Mesenchymal stem cell (in vitro differentiated cells and primary cell): ENCODE results near the gene TIMM22.

Experiments used
- DNase-seq: peaks from one replicate; pipeline ENCODE4 v3.0.0-alpha.2; 2013
- H2AFZ ChIP-seq: one replicate; pipeline ENCODE4 v1.6.1; 2013; ENCODE audit warnings: low read depth, mild to moderate bottlenecking, control low read depth, inconsistent platforms, low read length, moderate library complexity
- H2AK5ac ChIP-seq: 2 replicates; pipeline ENCODE4 v1.6.1; 2013; ENCODE audit warnings: low read length, moderate library complexity, mild to moderate bottlenecking, inconsistent platforms; ENCODE audit not compliant: severe bottlenecking
- H2BK120ac ChIP-seq: one replicate; pipeline ENCODE4 v1.6.1; 2013; ENCODE audit warnings: low read depth, mild to moderate bottlenecking, inconsistent platforms, low read length, moderate library complexity
- H2BK12ac ChIP-seq, 2 experiments: one replicate each; pipeline ENCODE4 v1.6.1; 2013; ENCODE audit warnings: inconsistent platforms in 2 of 2, low read length in 2 of 2, mild to moderate bottlenecking in 2 of 2, moderate library complexity in 2 of 2, control low read depth in 1 of 2
- H2BK15ac ChIP-seq: one replicate; pipeline ENCODE4 v1.6.1; 2013; ENCODE audit warnings: mild to moderate bottlenecking, low read depth, inconsistent platforms; ENCODE audit not compliant: poor library complexity, severe bottlenecking
- H2BK5ac ChIP-seq: 2 replicates; pipeline ENCODE4 v1.6.1; 2013; ENCODE audit warnings: low read depth, mild to moderate bottlenecking, low read length, control low read depth, inconsistent platforms; ENCODE audit not compliant: poor library complexity, severe bottlenecking
- H3K14ac ChIP-seq, 2 experiments: one replicate each; pipeline ENCODE4 v1.6.1; 2013; ENCODE audit warnings: inconsistent platforms in 2 of 2, low read length in 2 of 2, control low read depth in 1 of 2, mild to moderate bottlenecking in 1 of 2, moderate library complexity in 1 of 2
- H3K18ac ChIP-seq, 2 experiments: one replicate each; pipeline ENCODE4 v1.6.1; 2013; ENCODE audit warnings: inconsistent platforms in 2 of 2, low read length in 2 of 2, control low read depth in 1 of 2, low read depth in 1 of 2, mild to moderate bottlenecking in 1 of 2
- H3K23ac ChIP-seq, 2 experiments: one replicate each; pipeline ENCODE4 v1.6.1; 2013; ENCODE audit warnings: inconsistent platforms in 2 of 2, low read length in 2 of 2, mild to moderate bottlenecking in 2 of 2, moderate library complexity in 2 of 2, control low read depth in 1 of 2
- H3K27ac ChIP-seq: 2 replicates; pipeline ENCODE4 v1.5.1; 2013; ENCODE audit warnings: mild to moderate bottlenecking, moderate library complexity, low read length, control low read depth, inconsistent platforms; ENCODE audit not compliant: poor library complexity, severe bottlenecking
- H3K27me3 ChIP-seq, 2 experiments: 2 replicates each; pipeline versions ENCODE4 v1.6.1 to v1.7.0; 2013; ENCODE audit warnings: low read length in 2 of 2, mild to moderate bottlenecking in 2 of 2, moderate library complexity in 2 of 2, control low read depth in 1 of 2, inconsistent platforms in 1 of 2; ENCODE audit not compliant: control insufficient read depth in 1 of 2, insufficient read depth in 1 of 2
- H3K36me3 ChIP-seq, 2 experiments: 2 replicates each; pipeline versions ENCODE4 v1.6.1 to v1.7.0; 2013; ENCODE audit warnings: low read length in 2 of 2, control low read depth in 1 of 2, inconsistent platforms in 1 of 2, low read depth in 1 of 2, mild to moderate bottlenecking in 1 of 2; ENCODE audit not compliant: insufficient read depth in 2 of 2, control insufficient read depth in 1 of 2
- H3K4ac ChIP-seq, 2 experiments: one replicate each; pipeline ENCODE4 v1.6.1; 2013; ENCODE audit warnings: inconsistent platforms in 2 of 2, low read length in 2 of 2, mild to moderate bottlenecking in 2 of 2, moderate library complexity in 2 of 2, control low read depth in 1 of 2, low read depth in 1 of 2
- H3K4me1 ChIP-seq: 2 replicates; pipeline ENCODE4 v1.6.1; 2013; ENCODE audit warnings: low read depth, low read length, control low read depth; ENCODE audit not compliant: control insufficient read depth, insufficient read depth
- H3K4me2 ChIP-seq: 2 replicates; pipeline ENCODE4 v1.6.1; 2013; ENCODE audit warnings: low read length, mild to moderate bottlenecking, inconsistent platforms; ENCODE audit not compliant: poor library complexity, severe bottlenecking
- H3K4me3 ChIP-seq, 2 experiments: 2 replicates each; pipeline versions ENCODE4 v1.5.1 to v1.7.0; 2013; ENCODE audit warnings: low read length in 2 of 2, mild to moderate bottlenecking in 2 of 2, control low read depth in 1 of 2, low read depth in 1 of 2; ENCODE audit not compliant: insufficient read depth in 1 of 2
- H3K79me1 ChIP-seq: replicated peaks from 2 replicates; pipeline ENCODE4 v1.6.1; 2013; ENCODE audit warnings: mild to moderate bottlenecking, control low read depth, low read length, inconsistent platforms; ENCODE audit not compliant: poor library complexity, severe bottlenecking
- H3K9ac ChIP-seq: 2 replicates; pipeline ENCODE4 v1.7.0; 2013; ENCODE audit warnings: mild to moderate bottlenecking, low read length, moderate library complexity
- H3K9me3 ChIP-seq: 2 replicates; pipeline ENCODE4 v1.7.0; 2013; ENCODE audit warnings: mild to moderate bottlenecking, low read length; ENCODE audit not compliant: control insufficient read depth
- H4K8ac ChIP-seq: one replicate; pipeline ENCODE4 v1.6.1; 2013; ENCODE audit warnings: inconsistent platforms, mild to moderate bottlenecking, low read length, moderate library complexity
- H4K91ac ChIP-seq: one replicate; pipeline ENCODE4 v1.6.1; 2013; ENCODE audit warnings: mild to moderate bottlenecking, low read length, inconsistent platforms
- WGBS: methylation state at CpG from one replicate; pipeline ENCODE4 v1.1.7; 2013; ENCODE audit warnings: mixed read lengths; 5-methylcytosine and 5-hydroxymethylcytosine counted together

TIMM22 gene

DNA sequence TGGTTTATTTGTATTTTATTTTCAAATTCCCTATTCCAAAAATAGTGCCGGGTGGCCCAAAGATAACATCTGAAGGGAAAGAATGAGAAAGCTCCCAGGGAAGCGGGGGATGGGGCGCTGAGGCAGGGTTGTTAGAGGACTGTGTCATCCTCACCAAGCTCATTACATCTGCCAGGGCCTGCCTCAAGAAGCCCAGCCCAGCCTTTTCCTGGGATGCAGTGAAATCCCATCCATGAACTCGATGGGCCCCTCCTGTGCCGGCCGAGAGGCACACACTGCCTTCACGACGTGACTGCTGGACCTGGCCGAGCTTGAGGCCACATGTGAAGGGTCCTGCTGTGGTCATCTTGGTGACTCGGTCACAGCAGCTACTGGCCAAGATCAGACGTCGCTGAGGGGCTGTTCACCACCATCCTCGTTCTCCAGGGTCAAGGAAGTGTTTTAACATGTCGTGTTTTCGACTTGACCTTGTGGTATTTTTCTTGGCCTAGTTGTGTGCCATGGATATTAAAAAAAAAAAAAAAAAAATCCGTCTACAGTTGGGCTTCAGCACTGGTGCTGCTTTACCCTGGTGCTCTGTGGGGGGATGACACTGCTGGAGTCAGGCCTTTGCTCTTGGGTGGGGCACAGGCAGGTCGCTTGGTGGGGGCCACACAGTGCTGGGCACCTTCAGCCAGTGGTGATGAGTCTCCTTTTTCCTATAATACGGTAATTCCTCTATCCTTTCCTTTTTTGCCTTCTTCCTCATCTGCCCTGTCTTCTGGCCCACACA lies 4.9 kb downstream of the TIMM22 start:
- Histone ChIP-seq H3K9ac (peak overlapping the region; percentile 71), H3K27ac (peak overlapping the region; percentile 71)
- WGBS, result 72% methylated on average over 17 of the region's 18 CpGs

DNA sequence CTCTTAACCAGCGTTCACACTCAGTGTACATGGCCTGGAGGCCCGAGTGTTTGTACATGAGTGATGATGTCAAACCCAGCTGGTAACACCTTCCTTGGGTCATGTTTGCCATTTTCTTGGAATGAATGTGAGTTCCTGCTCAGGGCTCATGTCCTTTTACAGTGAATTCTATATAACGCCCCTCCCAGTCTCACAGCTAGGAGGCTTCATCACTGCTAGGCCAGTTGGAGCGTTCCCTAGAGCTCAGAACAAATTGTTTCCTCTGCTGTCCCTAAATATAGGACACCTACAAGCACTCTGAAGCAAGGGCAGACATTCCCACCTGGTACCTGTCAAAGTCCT lies 5.5 kb downstream of the TIMM22 start:
- Histone ChIP-seq H2BK120ac (peak overlapping the region; percentile 64), H3K9me3 (no peaks in the 10 kb centered on the region)

More for the DNA sequence above, 4.9 kb downstream of the TIMM22 start:
- Histone ChIP-seq H2BK15ac (no peak overlapping the region), H4K91ac (peak overlapping the region; percentile 88), H3K4me2 (no peak overlapping the region), H3K27me3 (no peaks in the 10 kb centered on the region), H4K8ac (peak overlapping the region; percentile 91), H2BK120ac (peak overlapping the region; percentile 64), H3K4me1 (peaks cover 40% of the 10 kb centered on the region), H3K4me3 (no peak overlapping the region), H3K9me3 (no peaks in the 10 kb centered on the region), H3K36me3 (peaks cover 64 to 74% of the 10 kb centered on the region in 2 experiments), H3K18ac (peak overlapping the region; percentile 73 to 76), H2AFZ (no peak overlapping the region), H2BK5ac (no peak overlapping the region), H3K4ac (peak overlapping the region; percentile 29 to 66), H2BK12ac (peak overlapping the region; percentile 49 to 59), H3K23ac (no peak overlapping the region), H3K14ac (peak overlapping the region in 1 of 2 experiments; percentile 45), H3K79me1 (peaks cover 15% of the 10 kb centered on the region), H2AK5ac (peak overlapping the region; percentile 84)
- peak; percentile 79 for DNase-seq

DNA sequence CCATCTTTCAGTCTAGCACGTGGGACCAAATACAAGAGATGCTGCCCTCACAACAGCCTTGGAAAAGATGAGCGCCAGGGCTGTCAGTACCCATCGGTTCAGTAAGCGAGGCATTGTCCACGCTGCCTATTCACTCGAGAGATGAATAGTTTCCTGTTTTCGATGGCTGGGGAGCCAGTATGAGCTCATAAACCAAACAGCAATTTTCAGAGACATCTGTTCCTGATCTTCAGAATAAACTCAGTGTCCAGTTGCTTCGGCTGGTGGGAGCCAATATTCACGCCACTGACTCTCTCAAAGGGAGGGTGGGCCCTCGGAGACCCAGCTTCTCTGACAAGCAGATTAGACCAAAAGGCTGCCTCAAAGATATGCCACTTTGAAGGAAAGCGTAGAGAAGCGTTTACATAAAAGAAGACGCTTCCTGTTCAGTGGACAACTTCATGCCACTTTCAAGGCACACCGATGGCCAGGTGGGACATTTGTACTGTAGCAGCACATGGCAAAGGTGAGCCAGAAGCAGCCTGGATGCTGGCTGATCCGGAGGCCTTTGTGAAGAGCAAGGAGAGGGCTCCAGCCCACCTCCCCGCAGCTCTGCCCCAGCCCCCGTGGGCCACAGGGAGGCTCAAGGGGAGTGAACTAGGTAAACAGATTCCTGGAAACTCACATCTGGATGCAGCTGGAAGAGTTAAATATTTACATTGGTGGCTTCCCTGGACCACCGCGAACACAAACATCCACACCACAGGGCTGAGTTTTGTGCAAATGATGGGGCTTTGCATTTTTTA lies 6.0 kb downstream of the TIMM22 start:
- Histone ChIP-seq H3K36me3 (peaks cover 75 to 82% of the 10 kb centered on the region in 2 experiments), H3K9me3 (no peaks in the 10 kb centered on the region), H3K9ac (peak overlapping the region; percentile 71), H2BK12ac (peak overlapping the region in 1 of 2 experiments; percentile 38), H2AK5ac (peak overlapping the region; percentile 5), H3K14ac (no peak overlapping the region), H4K8ac (peak overlapping the region; percentile 46), H2BK15ac (peak overlapping the region; percentile 6), H3K79me1 (peaks cover 18% of the 10 kb centered on the region), H3K27ac (peak overlapping the region; percentile 71), H2BK5ac (no peak overlapping the region), H3K23ac (no peak overlapping the region), H2AFZ (no peak overlapping the region), H3K4me2 (no peak overlapping the region), H4K91ac (no peak overlapping the region), H3K18ac (peak overlapping the region; percentile 73 to 76), H3K27me3 (no peaks in the 10 kb centered on the region), H2BK120ac (peak overlapping the region; percentile 64), H3K4ac (peak overlapping the region; percentile 9 to 21), H3K4me3 (peak overlapping the region in 1 of 2 experiments; percentile 42), H3K4me1 (peaks cover 40% of the 10 kb centered on the region)
- 55% methylated on average over 17 of the region's 19 CpGs for WGBS
- DNase-seq, result peak; percentile 73

More for the DNA sequence above, 5.5 kb downstream of the TIMM22 start:
- 86% methylated on average over 4 of the region's 4 CpGs for WGBS
- H3K79me1 ChIP-seq, result peaks cover 15% of the 10 kb centered on the region
- H2AK5ac ChIP-seq, result peak overlapping the region; percentile 84
- peak overlapping the region; percentile 73 for H3K18ac ChIP-seq
- no peak overlapping the region for H3K4me2 ChIP-seq
- peak overlapping the region; percentile 16 to 38 for H2BK12ac ChIP-seq
- H4K91ac ChIP-seq, result no peak overlapping the region
- peak overlapping the region; percentile 71 for H3K9ac ChIP-seq
- H2BK15ac ChIP-seq, result no peak overlapping the region
- no peak overlapping the region for H2BK5ac ChIP-seq
- H3K27ac ChIP-seq, result peak overlapping the region; percentile 71
- H3K4me3 ChIP-seq, result peak overlapping the region in 1 of 2 experiments; percentile 42
- H3K4me1 ChIP-seq, result peaks cover 40% of the 10 kb centered on the region
- H3K4ac ChIP-seq, result peak overlapping the region; percentile 9 to 29
- no peak overlapping the region for H3K14ac ChIP-seq
- H3K27me3 ChIP-seq, result no peaks in the 10 kb centered on the region
- DNase-seq, result peak; percentile 65
- peaks cover 70 to 79% of the 10 kb centered on the region in 2 experiments for H3K36me3 ChIP-seq
- peak overlapping the region; percentile 56 for H4K8ac ChIP-seq
- no peak overlapping the region for H2AFZ ChIP-seq
- no peak overlapping the region for H3K23ac ChIP-seq

DNA sequence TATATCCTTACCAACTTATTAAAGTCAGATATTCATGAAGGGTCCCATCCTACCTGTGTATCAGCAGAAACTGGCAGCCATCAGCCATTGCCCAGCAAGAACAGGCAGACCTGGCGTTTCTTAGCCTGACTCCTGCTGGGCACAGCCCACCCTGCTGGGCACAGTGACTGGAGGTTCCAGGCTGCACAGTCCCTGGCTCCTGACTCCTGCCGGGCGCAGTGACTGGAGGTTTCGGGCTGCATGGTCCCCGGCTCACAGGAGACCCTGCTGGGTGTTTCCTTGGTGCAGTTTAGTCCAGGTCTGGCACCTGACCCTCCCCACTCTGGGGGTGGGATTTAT lies 6.7 kb downstream of the TIMM22 start:
- Histone ChIP-seq H2AFZ (no peak overlapping the region), H4K8ac (peak overlapping the region; percentile 72), H3K14ac (no peak overlapping the region), H3K4me3 (no peak overlapping the region), H2BK120ac (no peak overlapping the region), H3K9me3 (no peaks in the 10 kb centered on the region), H3K36me3 (peaks cover 79 to 82% of the 10 kb centered on the region in 2 experiments), H3K79me1 (peaks cover 19% of the 10 kb centered on the region), H3K27me3 (no peaks in the 10 kb centered on the region), H3K18ac (peak overlapping the region; percentile 11 to 13), H3K9ac (peak overlapping the region; percentile 71), H2BK12ac (no peak overlapping the region), H3K4me1 (peaks cover 38% of the 10 kb centered on the region), H3K23ac (no peak overlapping the region), H3K27ac (peak overlapping the region; percentile 27), H2BK5ac (no peak overlapping the region), H2AK5ac (no peak overlapping the region), H3K4me2 (no peak overlapping the region), H3K4ac (peak overlapping the region in 1 of 2 experiments; percentile 15), H4K91ac (peak overlapping the region; percentile 52), H2BK15ac (no peak overlapping the region)
- WGBS, result 93% methylated on average over 5 of the region's 5 CpGs
- no peak for DNase-seq
